Neuronal stem cell (in vitro differentiated cells): ENCODE results near the gene BEND6.

Source experiments
- DNase-seq: peaks from one replicate; pipeline ENCODE4 v3.0.0-alpha.2; 2013; ENCODE audit warnings: low spot score
- H2AFZ ChIP-seq: one replicate; pipeline ENCODE4 v1.6.1; 2013; ENCODE audit warnings: mild to moderate bottlenecking, low read length, inconsistent platforms
- H2AK5ac ChIP-seq: 2 replicates; pipeline ENCODE4 v1.6.1; 2013; ENCODE audit warnings: low read depth, mild to moderate bottlenecking, inconsistent platforms, low read length, moderate library complexity, mixed read lengths
- H2BK120ac ChIP-seq: 2 replicates; pipeline ENCODE4 v1.6.1; 2013; ENCODE audit warnings: low read depth, mild to moderate bottlenecking, inconsistent platforms, low read length, moderate library complexity, mixed read lengths
- H2BK12ac ChIP-seq: one replicate; pipeline ENCODE4 v1.6.1; 2013; ENCODE audit warnings: low read length, inconsistent platforms
- H2BK15ac ChIP-seq: 2 replicates; pipeline ENCODE4 v1.6.1; 2013; ENCODE audit warnings: mild to moderate bottlenecking, low read length, inconsistent platforms, mixed read lengths
- H2BK5ac ChIP-seq: one replicate; pipeline ENCODE4 v1.6.1; 2013; ENCODE audit warnings: inconsistent platforms, mild to moderate bottlenecking, low read length, moderate library complexity
- H3K14ac ChIP-seq: one replicate; pipeline ENCODE4 v1.6.1; 2013; ENCODE audit warnings: low read length, inconsistent platforms
- H3K18ac ChIP-seq: 2 replicates; pipeline ENCODE4 v1.6.1; 2013; ENCODE audit warnings: low read length, inconsistent platforms
- H3K23ac ChIP-seq: 2 replicates; pipeline ENCODE4 v1.6.1; 2013; ENCODE audit warnings: low read depth, mild to moderate bottlenecking, mixed read lengths, low read length, inconsistent platforms; ENCODE audit not compliant: poor library complexity
- H3K27ac ChIP-seq: replicated peaks from 3 replicates; pipeline ENCODE4 v1.5.1; 2013; ENCODE audit warnings: low read length, inconsistent platforms
- H3K27me3 ChIP-seq, 3 experiments: 2 replicates each; pipeline ENCODE4 v1.6.1; 2013; ENCODE audit warnings: low read length in 3 of 3, mild to moderate bottlenecking in 2 of 3, inconsistent platforms in 1 of 3, low read depth in 1 of 3, mixed read lengths in 1 of 3, moderate library complexity in 1 of 3; ENCODE audit not compliant: control insufficient read depth in 3 of 3, insufficient read depth in 3 of 3
- H3K36me3 ChIP-seq, 2 donors: replicated peaks in 1 of 2; 2 replicates each; pipeline ENCODE4 v1.6.1; 2013; ENCODE audit warnings: low read length in 2 of 2; ENCODE audit not compliant: control insufficient read depth in 2 of 2, insufficient read depth in 2 of 2
- H3K4ac ChIP-seq: 2 replicates; pipeline ENCODE4 v1.6.1; 2013; ENCODE audit warnings: inconsistent platforms, mild to moderate bottlenecking, low read length, moderate library complexity
- H3K4me1 ChIP-seq, 2 donors: 1 replicate in 1 of 2; 2 replicates in 1 of 2; pipeline ENCODE4 v1.6.1; 2013; ENCODE audit warnings: low read length in 2 of 2, low read depth in 1 of 2; ENCODE audit not compliant: control insufficient read depth in 2 of 2, insufficient read depth in 1 of 2
- H3K4me2 ChIP-seq: one replicate; pipeline ENCODE4 v1.6.1; 2013; ENCODE audit warnings: mild to moderate bottlenecking, low read length, inconsistent platforms; ENCODE audit not compliant: insufficient read depth, poor library complexity, severe bottlenecking
- H3K4me3 ChIP-seq, 2 donors: 2 replicates each; pipeline ENCODE4 v1.5.1; 2013; ENCODE audit warnings: low read length in 2 of 2, mild to moderate bottlenecking in 2 of 2, inconsistent platforms in 1 of 2, moderate library complexity in 1 of 2
- H3K79me1 ChIP-seq: one replicate; pipeline ENCODE4 v1.6.1; 2013; ENCODE audit warnings: low read depth, mild to moderate bottlenecking, inconsistent platforms, low read length, moderate library complexity
- H3K9ac ChIP-seq: one replicate; pipeline ENCODE4 v1.6.1; 2013; ENCODE audit warnings: mild to moderate bottlenecking, low read depth, low read length, inconsistent platforms; ENCODE audit not compliant: poor library complexity
- H3K9me3 ChIP-seq, 2 donors: replicated peaks in 1 of 2; 2 replicates each; pipeline versions ENCODE3 to v1.6.1; 2013; ENCODE audit warnings: low read length in 2 of 2, mild to moderate bottlenecking in 2 of 2, inconsistent platforms in 1 of 2, low read depth in 1 of 2, mixed read lengths in 1 of 2, moderate library complexity in 1 of 2; ENCODE audit not compliant: control insufficient read depth in 2 of 2, insufficient read depth in 1 of 2
- H4K8ac ChIP-seq: one replicate; pipeline ENCODE4 v1.6.1; 2013; ENCODE audit warnings: low read depth, mild to moderate bottlenecking, inconsistent platforms, low read length, moderate library complexity
- H4K91ac ChIP-seq: one replicate; pipeline ENCODE4 v1.6.1; 2013; ENCODE audit warnings: low read length, low read depth, mild to moderate bottlenecking, inconsistent platforms; ENCODE audit not compliant: poor library complexity
- WGBS, 2 donors: extraction: QIAGEN DNeasy Blood & Tissue Kit; methylation state at CpG; one replicate each; pipeline ENCODE4 v1.1.7; 2013; ENCODE audit warnings: missing lambda C conversion rate in 2 of 2, mixed read lengths in 1 of 2; ENCODE audit not compliant: insufficient read length in 2 of 2, insufficient replicate concordance in 1 of 2; ENCODE audit errors: extremely low coverage in 2 of 2; 5-methylcytosine and 5-hydroxymethylcytosine counted together

Gene BEND6

DNA sequence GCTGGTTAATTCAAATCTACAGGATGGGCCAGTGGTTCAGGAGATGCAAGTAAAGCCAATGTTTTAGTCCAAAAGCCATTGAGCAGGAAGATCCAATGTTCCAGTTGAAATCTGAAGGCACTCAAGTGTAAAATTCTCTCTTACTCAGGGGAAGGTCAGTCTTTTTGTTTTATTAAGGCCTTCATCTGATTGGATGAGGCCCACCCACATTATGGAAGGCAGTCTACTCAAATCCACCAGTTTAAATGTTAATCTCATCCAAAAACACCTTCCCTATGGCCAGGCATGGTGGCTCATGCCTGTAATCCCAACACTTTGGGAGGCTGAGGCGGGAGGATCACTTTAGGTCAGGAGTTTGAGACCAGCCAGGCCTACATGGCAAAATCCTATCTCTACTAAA is 31.3 kb upstream of the BEND6 start:
- no CpG with 5 or more reads among the region's 1 CpG for WGBS, 2 donors
- H3K27ac ChIP-seq = no peak overlapping the region

DNA sequence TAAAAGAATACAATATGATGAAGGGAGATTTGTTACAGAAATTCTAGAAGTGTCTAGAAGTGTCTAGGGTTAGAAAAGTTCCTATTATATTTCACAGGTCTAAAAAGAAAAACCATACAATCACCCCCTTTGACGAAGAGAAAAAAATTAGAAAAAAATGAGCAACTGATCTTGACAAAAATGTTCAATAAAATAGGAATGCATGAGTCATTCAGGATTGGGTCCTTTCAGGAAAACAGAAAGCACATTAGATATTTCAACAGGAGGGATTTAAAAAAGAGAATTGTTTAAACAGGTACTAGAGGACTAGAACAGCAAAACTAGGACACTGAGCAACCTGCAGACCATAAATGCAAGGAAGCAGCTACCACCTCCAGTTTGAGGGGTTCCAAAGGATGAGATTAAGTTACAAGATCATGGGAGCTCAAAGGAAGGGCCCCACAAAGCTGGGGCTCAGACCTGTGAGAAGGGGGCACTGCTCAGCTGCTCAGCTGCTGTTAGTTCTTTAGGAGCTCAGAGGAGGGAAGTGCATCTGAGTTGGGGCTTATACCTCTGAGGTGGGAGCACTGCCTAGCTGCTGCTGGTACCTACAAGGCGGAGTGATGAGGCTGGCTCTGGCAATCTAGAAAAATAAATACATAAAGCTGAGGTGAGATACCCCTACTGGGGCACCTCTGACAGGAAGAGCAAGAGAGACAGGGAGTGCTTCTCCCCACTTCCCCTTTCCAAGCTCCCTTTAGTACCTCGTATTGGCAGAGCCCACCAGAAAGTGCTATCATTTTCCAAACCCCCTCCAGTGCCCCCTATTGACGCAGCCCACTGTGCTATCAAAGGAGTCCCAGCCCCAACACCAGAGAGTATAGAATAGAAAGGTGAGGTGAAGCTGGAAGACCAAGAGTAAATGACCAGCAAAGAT is 27.1 kb upstream of the BEND6 start:
- Histone ChIP-seq H3K4me2 (no peak overlapping the region), H3K18ac (no peak overlapping the region), H2BK12ac (no peak overlapping the region), H3K14ac (no peak overlapping the region), H2BK120ac (no peak overlapping the region), H2AFZ (no peak overlapping the region), H3K4ac (no peak overlapping the region), H2BK15ac (no peak overlapping the region), H3K27me3 (peaks cover 0 to 5% (median 0%) of the 10 kb centered on the region in 3 experiments), H3K36me3 (no peaks in the 10 kb centered on the region), H3K4me3 (no peak overlapping the region), H2AK5ac (no peak overlapping the region), H3K9me3 (no peaks in the 10 kb centered on the region), H3K27ac (no peak overlapping the region), H3K9ac (no peak overlapping the region), H3K4me1 (no peaks in the 10 kb centered on the region), H3K23ac (no peak overlapping the region), H3K79me1 (no peaks in the 10 kb centered on the region), H2BK5ac (no peak overlapping the region), H4K91ac (no peak overlapping the region), H4K8ac (no peak overlapping the region)
- no CpG with 5 or more reads among the region's 4 CpGs for WGBS, 2 donors
- DNase-seq = no peak

More for the DNA sequence above, 31.3 kb upstream of the BEND6 start:
- H3K23ac ChIP-seq = no peak overlapping the region
- no peak overlapping the region for H4K8ac ChIP-seq
- no peak overlapping the region for H3K9ac ChIP-seq
- no peaks in the 10 kb centered on the region for H3K4me1 ChIP-seq
- H2AFZ ChIP-seq = no peak overlapping the region
- no peak overlapping the region for H3K4ac ChIP-seq
- H4K91ac ChIP-seq = no peak overlapping the region
- no peak overlapping the region for H2BK5ac ChIP-seq
- no peak overlapping the region for H2BK15ac ChIP-seq
- no peak for DNase-seq
- H3K79me1 ChIP-seq = no peaks in the 10 kb centered on the region
- no peak overlapping the region for H3K18ac ChIP-seq
- H3K4me3 ChIP-seq = no peak overlapping the region
- H2BK120ac ChIP-seq = no peak overlapping the region
- H3K27me3 ChIP-seq = peaks cover 0 to 5% (median 0%) of the 10 kb centered on the region in 3 experiments
- H2AK5ac ChIP-seq = no peak overlapping the region
- no peak overlapping the region for H2BK12ac ChIP-seq
- H3K36me3 ChIP-seq = no peaks in the 10 kb centered on the region
- no peaks in the 10 kb centered on the region for H3K9me3 ChIP-seq
- H3K4me2 ChIP-seq = no peak overlapping the region
- H3K14ac ChIP-seq = no peak overlapping the region

DNA sequence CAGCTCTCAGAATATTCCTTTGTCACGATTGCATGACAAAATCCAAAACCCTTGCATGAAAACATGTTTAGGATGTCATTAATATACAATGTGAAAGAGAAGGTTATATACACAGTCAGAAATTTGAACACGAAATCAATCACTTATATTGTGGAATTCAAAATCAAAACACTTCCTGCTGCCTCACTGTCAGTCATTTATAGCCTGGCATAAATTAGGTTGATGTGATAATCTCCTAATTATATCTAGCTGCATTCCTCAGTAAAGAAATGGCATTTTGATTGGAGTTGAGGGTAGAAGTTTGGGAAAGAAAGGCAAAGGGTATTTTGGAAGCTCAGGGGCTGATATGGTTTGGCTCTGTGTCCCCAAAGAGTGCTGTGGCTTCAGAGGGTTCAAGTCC is 24.1 kb upstream of the BEND6 start:
- Histone ChIP-seq H2BK15ac (no peak overlapping the region), H3K23ac (no peak overlapping the region), H2AFZ (no peak overlapping the region), H3K18ac (no peak overlapping the region), H3K27me3 (peaks cover 0 to 5% (median 0%) of the 10 kb centered on the region in 3 experiments), H2BK12ac (no peak overlapping the region), H3K4me1 (no peaks in the 10 kb centered on the region), H3K79me1 (no peaks in the 10 kb centered on the region), H3K4ac (no peak overlapping the region), H4K8ac (no peak overlapping the region), H3K4me2 (no peak overlapping the region), H2BK5ac (no peak overlapping the region), H3K27ac (no peak overlapping the region), H3K9me3 (no peaks in the 10 kb centered on the region), H4K91ac (no peak overlapping the region), H2AK5ac (no peak overlapping the region), H3K4me3 (no peak overlapping the region), H3K14ac (no peak overlapping the region), H3K36me3 (no peaks in the 10 kb centered on the region), H2BK120ac (no peak overlapping the region), H3K9ac (no peak overlapping the region)
- WGBS, 2 donors = no CpG with 5 or more reads among the region's 2 CpGs
- DNase-seq = no peak

DNA sequence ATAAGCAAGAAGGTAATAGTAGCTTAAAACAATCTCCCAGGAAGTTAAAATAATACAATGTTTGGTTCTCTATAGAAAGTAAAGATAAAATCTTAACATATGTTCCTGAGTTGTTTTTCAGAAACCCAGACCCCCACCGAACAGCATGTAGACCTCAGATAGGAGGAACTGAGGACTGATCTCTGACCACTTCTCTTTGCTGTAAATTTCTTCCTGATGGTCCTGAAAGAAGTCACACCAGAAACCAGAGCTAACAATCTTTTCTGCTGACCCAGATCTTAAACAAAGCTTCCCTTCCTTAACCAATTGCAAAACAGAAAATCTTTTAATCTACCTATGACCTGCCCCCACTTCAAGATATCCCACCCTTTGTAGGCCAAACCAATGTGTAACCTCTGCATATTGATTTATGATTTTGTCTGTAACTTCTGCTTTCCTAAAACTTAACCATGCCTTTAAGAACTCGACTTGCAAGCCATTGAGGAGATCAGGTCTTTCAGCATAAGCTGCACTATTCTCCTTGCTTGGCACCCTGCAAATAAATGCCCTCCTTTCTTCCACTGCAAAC is 21.9 kb upstream of the BEND6 start:
- H2AK5ac ChIP-seq = no peak overlapping the region
- H3K4me2 ChIP-seq = no peak overlapping the region
- H3K27me3 ChIP-seq = peaks cover 0 to 2% (median 0%) of the 10 kb centered on the region in 3 experiments
- no peak overlapping the region for H3K9ac ChIP-seq
- no peak overlapping the region for H3K18ac ChIP-seq
- H3K9me3 ChIP-seq = no peaks in the 10 kb centered on the region
- no peak overlapping the region for H3K4me3 ChIP-seq
- H2AFZ ChIP-seq = no peak overlapping the region
- H3K27ac ChIP-seq = no peak overlapping the region
- no peak overlapping the region for H3K4ac ChIP-seq
- no peaks in the 10 kb centered on the region for H3K36me3 ChIP-seq
- H3K23ac ChIP-seq = no peak overlapping the region
- DNase-seq = no peak
- H4K8ac ChIP-seq = no peak overlapping the region
- no peak overlapping the region for H4K91ac ChIP-seq
- no peaks in the 10 kb centered on the region for H3K79me1 ChIP-seq
- no peak overlapping the region for H2BK120ac ChIP-seq
- no peak overlapping the region for H3K14ac ChIP-seq
- H2BK12ac ChIP-seq = no peak overlapping the region
- H3K4me1 ChIP-seq = no peaks in the 10 kb centered on the region
- WGBS, 2 donors = no CpG with 5 or more reads among the region's 2 CpGs
- no peak overlapping the region for H2BK15ac ChIP-seq
- no peak overlapping the region for H2BK5ac ChIP-seq
